ENCODE data around the gene SRSF10. TPM values are rescaled to one million over a fixed set of nuclear protein-coding genes. Genes with fewer than 3 reads are reported as not detected.
A peak's percentile ranks its signal among the peaks of the same experiment; 100 is the strongest.
"Not testable (repeated sequence)": the region's sequence is repeated elsewhere in the genome, so short reads cannot be mapped to it uniquely, and the experiment has no call there.

Gene SRSF10
- total RNA-seq, 1 donor from 2014 or later = 92.4 TPM

DNA sequence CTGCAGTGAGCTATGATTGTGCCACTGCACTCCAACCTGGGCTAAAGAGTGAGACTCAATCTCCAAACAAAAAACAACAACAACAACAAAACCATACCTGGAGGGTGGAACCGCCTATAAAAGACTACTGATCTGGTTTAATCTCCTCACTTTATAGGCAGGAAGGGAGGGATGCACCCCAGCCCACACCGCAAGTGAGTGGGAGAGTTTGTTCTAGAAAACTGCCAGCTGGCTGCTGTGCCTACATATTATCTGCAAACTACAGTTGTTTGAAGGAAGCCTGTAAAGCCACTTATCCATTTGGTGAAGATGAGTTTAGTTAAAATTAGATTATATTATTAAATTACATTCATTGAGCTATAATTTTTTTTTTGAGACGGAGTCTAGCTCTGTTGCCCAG is 9.1 kb upstream of the SRSF10 start:
- Mint-ChIP-seq H3K9me3 (ENCODE audit: unreplicated experiment) (no peaks in the 10 kb centered on the region), H3K27ac (ENCODE audit: unreplicated experiment) (no peak overlapping the region), H3K27me3 (ENCODE audit: low read depth, unreplicated experiment) (no peaks in the 10 kb centered on the region), H3K36me3 (ENCODE audit: low read depth, unreplicated experiment) (no peaks in the 10 kb centered on the region), H3K4me1 (ENCODE audit: low read depth, unreplicated experiment) (peaks cover 5% of the 10 kb centered on the region), H3K4me3 (ENCODE audit: unreplicated experiment) (no peak overlapping the region)
- TF ChIP-seq EZH2 (IDR thresholded peaks at IDR 0.05; ENCODE audit: insufficient read depth, low read length) = no peak
- TF ChIP-seq, protein P1, sequence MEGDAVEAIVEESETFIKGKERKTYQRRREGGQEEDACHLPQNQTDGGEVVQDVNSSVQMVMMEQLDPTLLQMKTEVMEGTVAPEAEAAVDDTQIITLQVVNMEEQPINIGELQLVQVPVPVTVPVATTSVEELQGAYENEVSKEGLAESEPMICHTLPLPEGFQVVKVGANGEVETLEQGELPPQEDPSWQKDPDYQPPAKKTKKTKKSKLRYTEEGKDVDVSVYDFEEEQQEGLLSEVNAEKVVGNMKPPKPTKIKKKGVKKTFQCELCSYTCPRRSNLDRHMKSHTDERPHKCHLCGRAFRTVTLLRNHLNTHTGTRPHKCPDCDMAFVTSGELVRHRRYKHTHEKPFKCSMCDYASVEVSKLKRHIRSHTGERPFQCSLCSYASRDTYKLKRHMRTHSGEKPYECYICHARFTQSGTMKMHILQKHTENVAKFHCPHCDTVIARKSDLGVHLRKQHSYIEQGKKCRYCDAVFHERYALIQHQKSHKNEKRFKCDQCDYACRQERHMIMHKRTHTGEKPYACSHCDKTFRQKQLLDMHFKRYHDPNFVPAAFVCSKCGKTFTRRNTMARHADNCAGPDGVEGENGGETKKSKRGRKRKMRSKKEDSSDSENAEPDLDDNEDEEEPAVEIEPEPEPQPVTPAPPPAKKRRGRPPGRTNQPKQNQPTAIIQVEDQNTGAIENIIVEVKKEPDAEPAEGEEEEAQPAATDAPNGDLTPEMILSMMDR (IDR thresholded peaks at IDR 0.05; ENCODE audit: insufficient read depth, low read depth, low read length) = no peak
- Histone ChIP-seq H3K4me1 (ENCODE audit: insufficient read depth, low read length) (peaks cover 4% of the 10 kb centered on the region), H3K79me2 (ENCODE audit: insufficient read depth, low read length) (no peaks in the 10 kb centered on the region), H3K4me3 (ENCODE audit: insufficient read depth, low read depth, low read length) (no peak overlapping the region), H3K9me3 (ENCODE audit: insufficient read depth, low read depth, low read length) (no peaks in the 10 kb centered on the region), H4K20me1 (ENCODE audit: insufficient read depth, low read length) (no peaks in the 10 kb centered on the region), H3K9ac (ENCODE audit: low read length) (no peak overlapping the region), H2AFZ (ENCODE audit: low read depth, low read length) (no peak overlapping the region), H3K36me3 (ENCODE audit: insufficient read depth, low read length) (no peaks in the 10 kb centered on the region), H3K27me3 (ENCODE audit: insufficient read depth, low read length) (no peaks in the 10 kb centered on the region), H3K4me2 (ENCODE audit: low read length) (no peak overlapping the region), H3K27ac (ENCODE audit: low read depth, low read length) (no peak overlapping the region)
- FAIRE-seq (no peak), DNase-seq (ENCODE audit: low read depth) (no peak)

- not testable (repeated sequence) for H3K79me2 ChIP-seq (ENCODE audit: insufficient read depth, low read length); H3K9ac ChIP-seq (ENCODE audit: low read length); H3K4me3 ChIP-seq (ENCODE audit: insufficient read depth, low read depth, low read length); H3K27me3 ChIP-seq (ENCODE audit: insufficient read depth, low read length); H3K27ac Mint-ChIP-seq (ENCODE audit: unreplicated experiment); H3K27ac ChIP-seq (ENCODE audit: low read depth, low read length); H4K20me1 ChIP-seq (ENCODE audit: insufficient read depth, low read length); H2AFZ ChIP-seq (ENCODE audit: low read depth, low read length); H3K4me3 Mint-ChIP-seq (ENCODE audit: unreplicated experiment); H3K4me2 ChIP-seq (ENCODE audit: low read length); DNase-seq (ENCODE audit: low read depth); H3K9me3 ChIP-seq (ENCODE audit: insufficient read depth, low read depth, low read length); H3K27me3 Mint-ChIP-seq (ENCODE audit: low read depth, unreplicated experiment); H3K4me1 ChIP-seq (ENCODE audit: insufficient read depth, low read length); H3K36me3 ChIP-seq (ENCODE audit: insufficient read depth, low read length); H3K36me3 Mint-ChIP-seq (ENCODE audit: low read depth, unreplicated experiment); FAIRE-seq; H3K9me3 Mint-ChIP-seq (ENCODE audit: unreplicated experiment); H3K4me1 Mint-ChIP-seq (ENCODE audit: low read depth, unreplicated experiment)
Measured at GRCh38 chr1:23987038-23987437, 6.9 kb upstream of the SRSF10 start.

- peak; percentile 42 for DNase-seq (ENCODE audit: low read depth)
- no peak for TF ChIP-seq EZH2 (IDR thresholded peaks at IDR 0.05; ENCODE audit: insufficient read depth, low read length)
- TF ChIP-seq, protein P1 (IDR thresholded peaks at IDR 0.05; ENCODE audit: insufficient read depth, low read depth, low read length) = no peak
- peaks cover 7% of the 10 kb centered on the region for H3K79me2 ChIP-seq (ENCODE audit: insufficient read depth, low read length)
- H3K36me3 Mint-ChIP-seq (ENCODE audit: low read depth, unreplicated experiment) = no peaks in the 10 kb centered on the region
- no peak overlapping the region for H3K27ac ChIP-seq (ENCODE audit: low read depth, low read length)
- H3K27me3 ChIP-seq (ENCODE audit: insufficient read depth, low read length) = no peaks in the 10 kb centered on the region
- no peaks in the 10 kb centered on the region for H3K36me3 ChIP-seq (ENCODE audit: insufficient read depth, low read length)
- H3K4me2 ChIP-seq (ENCODE audit: low read length) = no peak overlapping the region
- H3K4me1 ChIP-seq (ENCODE audit: insufficient read depth, low read length) = peaks cover 13% of the 10 kb centered on the region
- peaks cover under 1% of the 10 kb centered on the region for H4K20me1 ChIP-seq (ENCODE audit: insufficient read depth, low read length)
- H3K9ac ChIP-seq (ENCODE audit: low read length) = no peak overlapping the region
- H3K4me3 ChIP-seq (ENCODE audit: insufficient read depth, low read depth, low read length) = no peak overlapping the region
- no peak for FAIRE-seq
- peak overlapping the region; percentile 72 for H3K27ac Mint-ChIP-seq (ENCODE audit: unreplicated experiment)
- no peak overlapping the region for H3K4me3 Mint-ChIP-seq (ENCODE audit: unreplicated experiment)
- H2AFZ ChIP-seq (ENCODE audit: low read depth, low read length) = no peak overlapping the region
- H3K4me1 Mint-ChIP-seq (ENCODE audit: low read depth, unreplicated experiment) = peaks cover 11% of the 10 kb centered on the region
- no peaks in the 10 kb centered on the region for H3K9me3 ChIP-seq (ENCODE audit: insufficient read depth, low read depth, low read length)
- H3K9me3 Mint-ChIP-seq (ENCODE audit: unreplicated experiment) = no peaks in the 10 kb centered on the region
- H3K27me3 Mint-ChIP-seq (ENCODE audit: low read depth, unreplicated experiment) = no peaks in the 10 kb centered on the region
Measured at GRCh38 chr1:23984417-23985186, 4.5 kb upstream of the SRSF10 start.
